IMR-90 (cell line): ENCODE data around the gene PDZD2. TPM values are rescaled to one million over a fixed set of nuclear protein-coding genes. Genes with fewer than 3 reads are reported as not detected.
"Not testable (repeated sequence)": the region's sequence is repeated elsewhere in the genome, so short reads cannot be mapped to it uniquely, and the experiment has no call there.

ENCODE experiments used
- ATAC-seq: fragments of 200-7000 bp; cut with Tn5 transposase; 2 replicates; pipeline ENCODE4 v1.9.1; 2020; ENCODE audit warnings: low read depth, mild to moderate bottlenecking, moderate library complexity
- BruUV-seq: library from RNA; stranded (reverse); fragments of 400-500 nt; replicated peaks from 2 replicates; lab custom pipeline; 2021; lab: Mats Ljungman, UMichigan
- CTCF ChIA-PET: fragments of 300-600 bp; formaldehyde crosslinking; extraction: SDS; loops from one replicate; lab custom pipeline; 2021; ENCODE audit warnings: antibody characterized with exemption; lab: Yijun Ruan, JAX
- POLR2A ChIA-PET: fragments of 300-600 bp; sonication (Branson Sonifier 250); formaldehyde crosslinking; loops from one replicate; lab custom pipeline; 2022; ENCODE audit warnings: antibody characterized with exemption; ENCODE audit not compliant: unreplicated experiment; lab: Charles Lee
- DNase-seq: peaks from one replicate; pipeline ENCODE4 v3.0.0; 2013
- H2AFZ ChIP-seq: replicated peaks from 2 replicates; pipeline ENCODE3; 2013; ENCODE audit warnings: low read length, mild to moderate bottlenecking; ENCODE audit not compliant: poor library complexity
- H2AK5ac ChIP-seq: 2 replicates; pipeline ENCODE4 v1.6.1; 2013; ENCODE audit warnings: low read depth, low read length, inconsistent platforms
- H2AK9ac ChIP-seq: replicated peaks from 2 replicates; pipeline ENCODE3; 2013; ENCODE audit warnings: mild to moderate bottlenecking, low read depth, low read length, moderate library complexity; ENCODE audit not compliant: poor library complexity
- H2BK120ac ChIP-seq: 2 replicates; pipeline ENCODE4 v1.6.1; 2013; ENCODE audit warnings: low read depth, low read length, inconsistent platforms
- H2BK15ac ChIP-seq: 3 replicates; pipeline ENCODE4 v1.6.1; 2013; ENCODE audit warnings: low read depth, low read length, inconsistent platforms
- H2BK20ac ChIP-seq: 2 replicates; pipeline ENCODE4 v1.6.1; 2013; ENCODE audit warnings: low read depth, mild to moderate bottlenecking, inconsistent platforms, low read length, moderate library complexity
- H2BK5ac ChIP-seq: 2 replicates; pipeline ENCODE4 v1.6.1; 2013; ENCODE audit warnings: mild to moderate bottlenecking, low read depth, low read length, inconsistent platforms; ENCODE audit not compliant: poor library complexity, severe bottlenecking
- H3K14ac ChIP-seq: replicated peaks from 2 replicates; pipeline ENCODE4 v1.6.1; 2013; ENCODE audit warnings: low read depth, low read length, inconsistent platforms
- H3K18ac ChIP-seq: 2 replicates; pipeline ENCODE4 v1.6.1; 2013; ENCODE audit warnings: low read depth, low read length, control low read depth
- H3K23ac ChIP-seq: 2 replicates; pipeline ENCODE4 v1.6.1; 2013; ENCODE audit warnings: low read depth, low read length, inconsistent platforms
- H3K27ac ChIP-seq: 2 replicates; pipeline ENCODE4 v1.5.1; 2013; ENCODE audit warnings: mild to moderate bottlenecking, control low read depth, low read length; ENCODE audit not compliant: insufficient read depth
- H3K27me3 ChIP-seq: 2 replicates; pipeline ENCODE4 v1.6.1; 2013; ENCODE audit warnings: low read length; ENCODE audit not compliant: control insufficient read depth, insufficient read depth
- H3K36me3 ChIP-seq: 2 replicates; pipeline ENCODE4 v1.6.1; 2013; ENCODE audit warnings: low read length, mixed read lengths; ENCODE audit not compliant: control insufficient read depth, insufficient read depth
- H3K4ac ChIP-seq: 2 replicates; pipeline ENCODE4 v1.6.1; 2013; ENCODE audit warnings: low read depth, low read length, inconsistent platforms
- H3K4me1 ChIP-seq: 2 replicates; pipeline ENCODE4 v1.6.1; 2013; ENCODE audit warnings: low read length, mixed read lengths; ENCODE audit not compliant: control insufficient read depth, insufficient read depth
- H3K4me2 ChIP-seq: 2 replicates; pipeline ENCODE4 v1.6.1; 2013; ENCODE audit warnings: low read depth, mild to moderate bottlenecking, control low read depth, low read length, moderate library complexity
- H3K4me3 ChIP-seq: 2 replicates; pipeline ENCODE4 v1.5.1; 2013; ENCODE audit warnings: low read depth, mild to moderate bottlenecking, control low read depth, low read length, moderate library complexity; ENCODE audit not compliant: insufficient read depth
- H3K56ac ChIP-seq: 2 replicates; pipeline ENCODE4 v1.6.1; 2013; ENCODE audit warnings: low read length, inconsistent platforms; ENCODE audit not compliant: insufficient read depth; ENCODE audit errors: extremely low read depth
- H3K79me1 ChIP-seq, 2 experiments: 2 replicates each; pipeline ENCODE4 v1.6.1; 2013; ENCODE audit warnings: low read length in 2 of 2, inconsistent platforms in 1 of 2, low read depth in 1 of 2
- H3K9ac ChIP-seq: 2 replicates; pipeline ENCODE4 v1.6.1; 2013; ENCODE audit warnings: low read depth, low read length, control low read depth
- H3K9me1 ChIP-seq: 2 replicates; pipeline ENCODE4 v1.6.1; 2013; ENCODE audit warnings: low read length, inconsistent platforms; ENCODE audit not compliant: insufficient read depth
- H3K9me3 ChIP-seq: 2 replicates; pipeline ENCODE4 v1.6.1; 2013; ENCODE audit warnings: low read length; ENCODE audit not compliant: control insufficient read depth, insufficient read depth
- H4K20me1 ChIP-seq: 2 replicates; pipeline ENCODE4 v1.6.1; 2013; ENCODE audit warnings: low read length, inconsistent platforms; ENCODE audit not compliant: insufficient read depth
- H4K5ac ChIP-seq: 2 replicates; pipeline ENCODE4 v1.6.1; 2013; ENCODE audit warnings: mild to moderate bottlenecking, low read depth, low read length, control low read depth
- H4K8ac ChIP-seq, 2 experiments: 2 replicates each; pipeline ENCODE4 v1.6.1; 2013; ENCODE audit warnings: low read depth in 2 of 2, low read length in 2 of 2, control low read depth in 1 of 2, inconsistent platforms in 1 of 2
- H4K91ac ChIP-seq: 2 replicates; pipeline ENCODE4 v1.6.1; 2013; ENCODE audit warnings: low read depth, low read length, inconsistent platforms; ENCODE audit not compliant: insufficient read depth
- WGBS, 2 experiments: methylation state at CpG; one replicate each; pipeline versions ENCODE4 v1.1.5 to v1.1.7; 2013; ENCODE audit warnings: missing lambda C conversion rate in 2 of 2; ENCODE audit not compliant: insufficient read length in 1 of 2; ENCODE audit errors: extremely low coverage in 2 of 2; 5-methylcytosine and 5-hydroxymethylcytosine counted together
- dilution Hi-C: fragments of 300-500 bp; cut with HindIII; formaldehyde crosslinking; loops from one replicate; pipeline ENCODE4 v1.14.3; 2018; ENCODE audit warnings: low sequenced_read_pairs; ENCODE audit not compliant: unreplicated experiment
- in situ Hi-C: fragments of 300-500 bp; cut with MboI; formaldehyde crosslinking; loops from 3 replicates; pipeline ENCODE4 v1.14.3; 2019; ENCODE audit warnings: low sequenced_read_pairs, inconsistent platforms, mixed read lengths
- intact Hi-C: fragments of 100-400 bp; cut with micrococcal nuclease; formaldehyde crosslinking; loops from 2 replicates; pipeline ENCODE4 v1.10.0; 2022
- polyA plus RNA-seq, 3 experiments: library from polyadenylated mRNA; depleted of rRNA; stranded (reverse); fragments of >200 nt; gene quantifications; 2 replicates each; pipeline ENCODE4 v1.2.3, GENCODE V29; 2012; ENCODE audit warnings: low replicate concordance in 1 of 3
- total RNA-seq: library from RNA; depleted of rRNA; stranded (reverse); fragments of >200 nt; gene quantifications from 2 replicates; pipeline ENCODE4 v1.2.3, GENCODE V29; 2012

PDZD2 gene
- total and polyA plus RNA-seq, 2 of the 4 experiments (the other 2 are of a cell fraction): under 0.01 to 0.02 TPM

- H4K91ac ChIP-seq, H2AK9ac ChIP-seq, H3K18ac ChIP-seq, H4K5ac ChIP-seq, dilution Hi-C loops, H2BK15ac ChIP-seq, H3K23ac ChIP-seq, ATAC-seq, H2BK5ac ChIP-seq, DNase-seq, in situ Hi-C loops, H3K4ac ChIP-seq, H3K56ac ChIP-seq, H4K8ac ChIP-seq, H2AK5ac ChIP-seq, H3K79me1 ChIP-seq, H3K27ac ChIP-seq, intact Hi-C loops, H3K4me2 ChIP-seq, H3K4me1 ChIP-seq, H3K9me1 ChIP-seq, BruUV-seq, H4K20me1 ChIP-seq, H2BK120ac ChIP-seq, H3K4me3 ChIP-seq, H3K36me3 ChIP-seq, POLR2A ChIA-PET, H2BK20ac ChIP-seq, H3K9me3 ChIP-seq, H3K9ac ChIP-seq, H2AFZ ChIP-seq, H3K14ac ChIP-seq, CTCF ChIA-PET: not testable (repeated sequence)
- peaks cover 16% of the 10 kb centered on the region for H3K27me3 ChIP-seq
- 95% methylated on average over 4 of the region's 22 CpGs; no CpG with 5 or more reads in 1 of the 2 experiments for WGBS, 2 experiments
Measured at GRCh38 chr5:32039133-32039532, 400.2 kb downstream of the PDZD2 start.

DNA sequence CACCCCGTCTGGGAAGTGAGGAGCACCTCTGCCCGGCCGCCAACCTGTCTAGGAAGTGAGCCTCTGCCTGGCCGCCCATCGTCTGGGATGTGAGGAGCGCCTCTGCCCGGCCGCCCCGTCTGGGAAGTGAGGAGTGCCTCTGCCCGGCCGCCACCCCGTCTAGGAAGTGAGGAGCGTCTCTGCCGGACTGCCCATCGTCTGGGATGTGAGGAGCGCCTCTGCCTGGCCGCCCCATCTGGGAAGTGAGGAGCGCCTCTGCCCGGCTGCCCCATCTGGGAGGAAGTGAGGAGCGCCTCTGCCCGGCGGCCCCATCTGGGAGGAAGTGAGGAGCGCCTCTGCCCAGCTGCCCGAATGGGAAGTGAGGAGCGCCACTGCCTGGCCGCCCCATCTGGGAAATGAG lies 400.7 kb downstream of the PDZD2 start:
- dilution Hi-C loops, H3K9me3 ChIP-seq, H4K5ac ChIP-seq, H3K14ac ChIP-seq, intact Hi-C loops, H3K79me1 ChIP-seq, in situ Hi-C loops, H2BK5ac ChIP-seq, H2BK20ac ChIP-seq, H3K9ac ChIP-seq, H3K4me3 ChIP-seq, H3K36me3 ChIP-seq, H2AFZ ChIP-seq, H3K27ac ChIP-seq, H3K23ac ChIP-seq, H2BK120ac ChIP-seq, H3K4ac ChIP-seq, POLR2A ChIA-PET, DNase-seq, H2AK9ac ChIP-seq, H2AK5ac ChIP-seq, CTCF ChIA-PET, H2BK15ac ChIP-seq, H3K56ac ChIP-seq, BruUV-seq, H4K20me1 ChIP-seq, H4K8ac ChIP-seq, H3K4me2 ChIP-seq, H3K9me1 ChIP-seq, H4K91ac ChIP-seq, ATAC-seq, H3K18ac ChIP-seq, H3K4me1 ChIP-seq: not testable (repeated sequence)
- 95% methylated on average over 20 of the region's 26 CpGs; no CpG with 5 or more reads in 1 of the 2 experiments for WGBS, 2 experiments
- peaks cover 21% of the 10 kb centered on the region for H3K27me3 ChIP-seq
